Pons (tissue), 1 donor: Measurements from ENCODE around the gene KHK.

ENCODE experiments used
- DNase-seq: peaks from one replicate; pipeline ENCODE4 v3.0.0-alpha.2; 2016; ENCODE audit warnings: low spot score

The KHK gene

GRCh38 chr2:27082773-27083409, 3.7 kb upstream of the KHK start:
- DNase-seq, result no peak

- DNase-seq, result no peak
Measured at GRCh38 chr2:27083410-27084296, 2.9 kb upstream of the KHK start.

- DNase-seq, result no peak
Measured at GRCh38 chr2:27084297-27085061, 2.1 kb upstream of the KHK start.

GRCh38 chr2:27085062-27085672, 1.4 kb upstream of the KHK start:
- no peak for DNase-seq

GRCh38 chr2:27085673-27086089, 891 bp upstream of the KHK start:
- DNase-seq, result peak; percentile 80

- DNase-seq, result peak; percentile 92
Measured at GRCh38 chr2:27086090-27086723, 365 bp upstream of the KHK start.

- no peak for DNase-seq
Measured at GRCh38 chr2:27087823-27088410, 1.3 kb downstream of the KHK start.

GRCh38 chr2:27088634-27089033, 2.1 kb downstream of the KHK start:
- DNase-seq, result no peak

GRCh38 chr2:27089111-27089954, 2.8 kb downstream of the KHK start:
- no peak for DNase-seq

- no peak for DNase-seq
Measured at GRCh38 chr2:27091746-27092695, 5.4 kb downstream of the KHK start.

- DNase-seq, result no peak
Measured at GRCh38 chr2:27092696-27093429, 6.3 kb downstream of the KHK start.

- no peak for DNase-seq
Measured at GRCh38 chr2:27093430-27094352, 7.1 kb downstream of the KHK start.

GRCh38 chr2:27094353-27094984, 7.9 kb downstream of the KHK start:
- DNase-seq, result no peak

- DNase-seq, result no peak
Measured at GRCh38 chr2:27095427-27095744, 8.8 kb downstream of the KHK start.

GRCh38 chr2:27095745-27096651, 9.4 kb downstream of the KHK start:
- DNase-seq, result peak; percentile 67

GRCh38 chr2:27096748-27097297, 10.3 kb downstream of the KHK start:
- DNase-seq, result no peak
